Measurements from ENCODE around the gene ABCC5.
"Not testable (repeated sequence)": the region's sequence is repeated elsewhere in the genome, so short reads cannot be mapped to it uniquely, and the experiment has no call there.

The ABCC5 gene

DNA sequence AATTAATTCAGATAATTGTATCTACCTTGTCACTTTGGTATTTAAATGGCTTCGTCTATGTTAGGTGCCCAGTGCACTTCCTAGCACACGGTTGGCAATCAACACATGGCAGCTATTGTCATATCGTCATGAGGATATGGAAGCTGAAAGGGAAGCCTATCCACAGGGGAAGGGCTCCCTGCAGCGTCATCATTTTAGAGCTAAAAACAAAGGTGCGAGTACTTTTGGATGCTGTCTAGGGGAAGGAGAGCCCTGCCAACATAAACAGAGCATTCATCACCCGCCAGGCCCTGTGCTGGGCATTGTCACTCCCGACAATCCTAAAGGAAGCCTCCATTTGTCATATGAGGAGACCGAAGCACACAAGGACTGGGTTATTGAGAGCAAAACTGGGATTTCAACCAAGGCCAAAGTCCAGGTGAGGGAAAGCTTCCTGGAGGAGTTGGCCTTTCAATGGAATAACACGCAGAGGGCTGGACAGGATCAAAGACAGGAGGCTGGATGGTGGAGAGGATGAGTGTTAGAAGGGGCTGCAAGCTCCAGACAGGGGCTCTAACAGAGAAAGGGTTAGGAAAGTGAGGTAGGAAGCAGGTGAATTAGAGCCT, 125.0 kb downstream of the ABCC5 start:
- DNase-seq (ENCODE audit: low read depth in 2 of 2) = no peak

GRCh38 chr3:183885766-183886165, 131.9 kb downstream of the ABCC5 start:
- no peak for DNase-seq (ENCODE audit: low read depth in 2 of 2)

DNA sequence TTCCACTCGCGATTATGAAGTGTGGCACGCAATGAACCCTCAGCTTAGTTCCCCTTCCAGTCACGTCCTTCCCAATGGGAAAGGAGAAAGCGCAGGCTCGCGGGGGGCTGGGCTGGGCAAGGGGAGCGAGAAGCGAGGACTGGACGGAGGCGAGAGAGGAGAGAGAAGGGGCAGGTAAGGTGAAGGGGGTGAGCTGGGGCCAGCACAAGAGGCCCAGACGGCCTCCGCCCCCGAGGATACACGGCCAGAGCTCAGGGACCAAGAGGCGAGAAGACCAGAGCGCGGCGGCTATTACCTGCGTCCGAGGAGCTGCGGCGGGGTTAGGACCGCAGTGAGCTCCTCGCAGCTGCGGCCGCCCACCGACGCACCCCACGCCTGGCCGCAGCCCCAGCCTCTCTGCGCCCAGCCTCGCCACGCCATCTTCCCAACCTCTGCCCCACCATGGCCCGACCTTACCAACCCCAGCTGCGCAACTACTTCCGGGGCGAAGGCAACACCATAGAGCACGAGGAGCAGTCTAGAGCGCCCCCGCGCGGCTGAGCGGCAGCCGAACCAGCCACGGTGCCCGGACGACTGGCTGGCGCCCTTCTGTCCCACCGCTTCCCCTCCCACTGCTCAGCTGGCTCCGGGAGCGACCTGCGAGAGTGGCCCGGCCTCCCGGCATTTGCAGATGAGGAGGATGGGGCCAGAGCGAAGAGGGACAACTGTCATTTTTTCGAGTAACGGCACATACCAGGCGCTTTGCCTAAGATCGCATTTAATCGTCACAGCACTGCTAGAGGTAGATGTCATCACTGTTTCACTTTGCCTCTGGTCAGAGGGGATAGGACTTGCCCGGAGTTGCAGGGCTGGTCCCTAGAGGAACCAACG, 133.0 kb downstream of the ABCC5 start, which contains the start of gene PARL:
PARL (minus strand) TSS at position 454 of the 870 bp plus-strand sequence; CDS start at position 420, 34 bp downstream.
- DNase-seq (ENCODE audit: low read depth in 2 of 2) = peak; percentile 92 to 97

GRCh38 chr3:183884097-183884426, 133.6 kb downstream of the ABCC5 start:
- DNase-seq (ENCODE audit: low read depth in 2 of 2) = no peak

- DNase-seq (ENCODE audit: low read depth in 2 of 2) = no peak
Observed at GRCh38 chr3:183883291-183884096, 134.2 kb downstream of the ABCC5 start.

DNA sequence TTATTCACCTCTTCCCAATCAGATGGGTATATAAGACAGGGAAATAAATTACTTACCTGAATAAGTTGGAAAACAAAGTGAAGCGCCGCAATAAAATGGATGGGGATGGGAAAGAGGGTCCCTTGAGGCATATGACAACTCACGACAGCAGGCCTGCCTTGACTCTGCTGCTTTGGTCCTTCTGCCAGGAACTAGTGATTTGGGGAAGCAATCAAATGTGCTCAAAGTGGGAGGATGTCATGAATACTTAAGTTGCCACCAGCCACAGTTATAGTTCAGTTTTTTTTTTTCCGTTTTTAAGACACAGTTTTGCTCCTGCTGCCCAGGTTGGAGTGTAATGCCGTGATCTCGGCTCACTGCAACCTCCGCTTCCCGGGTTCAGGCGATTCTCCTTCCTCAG, 137.6 kb downstream of the ABCC5 start:
- DNase-seq (ENCODE audit: low read depth in 2 of 2) = no peak

DNA sequence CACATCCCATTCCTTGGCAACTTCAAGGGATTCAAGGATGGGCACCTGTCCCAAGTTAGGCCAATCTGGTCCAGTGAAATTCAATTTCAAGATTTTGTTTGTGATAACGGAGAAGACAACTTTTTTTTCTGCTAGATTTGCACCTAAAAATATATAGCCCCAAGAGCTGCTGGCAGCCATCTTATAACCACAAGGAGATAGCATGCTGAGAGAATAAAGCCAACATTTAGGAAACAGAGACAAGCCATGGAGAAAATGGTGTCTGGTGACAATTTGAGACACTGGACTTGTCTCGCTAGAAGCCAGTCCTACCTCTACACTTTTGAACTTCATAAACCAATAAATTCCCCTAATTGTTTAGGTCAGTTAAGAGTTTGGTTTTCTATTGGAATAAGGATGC, 138.4 kb downstream of the ABCC5 start:
- DNase-seq (ENCODE audit: low read depth in 2 of 2) = no peak

GRCh38 chr3:183878071-183878470, 139.6 kb downstream of the ABCC5 start:
- DNase-seq (ENCODE audit: low read depth in 2 of 2) = no peak

DNA sequence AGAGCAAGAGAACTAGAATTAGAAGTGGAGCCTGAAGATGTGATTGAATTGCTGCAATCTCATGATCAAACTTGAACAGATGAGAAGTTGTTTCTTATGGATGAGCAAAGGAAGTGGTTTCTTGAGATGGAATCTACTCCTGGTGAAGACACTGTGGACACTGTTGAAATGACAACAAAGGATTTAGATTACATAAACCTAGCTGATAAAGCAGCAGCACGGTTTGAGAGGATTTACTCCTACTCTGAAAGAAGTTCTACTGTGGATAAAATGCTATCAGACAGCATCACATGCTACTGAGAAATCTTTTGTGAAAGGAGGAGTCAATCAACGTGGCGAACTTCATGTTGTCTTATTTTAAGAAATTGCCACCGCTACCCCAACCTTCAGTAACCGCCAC, 140.5 kb downstream of the ABCC5 start:
- DNase-seq (ENCODE audit: low read depth in 2 of 2) = not testable (repeated sequence)

DNA sequence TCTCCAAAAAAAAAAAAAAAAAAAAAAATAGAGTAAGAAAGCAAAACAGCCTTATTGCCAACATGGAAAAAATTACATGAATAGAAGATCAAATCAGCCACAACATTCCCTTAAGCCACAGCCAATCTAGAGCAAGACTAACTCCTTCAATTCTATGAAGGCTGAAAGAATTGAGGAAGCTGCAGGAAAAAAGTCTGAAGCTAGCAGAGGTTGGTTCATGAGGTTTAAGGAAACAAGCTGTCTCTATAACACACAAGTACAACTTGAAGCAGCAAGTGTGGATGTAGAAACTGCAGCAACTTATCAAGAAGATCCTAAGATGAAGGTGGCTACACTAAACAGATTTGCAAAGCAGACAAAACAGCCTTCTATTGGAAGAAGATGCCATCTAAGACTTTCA, 142.3 kb downstream of the ABCC5 start:
- DNase-seq (ENCODE audit: low read depth in 2 of 2) = no peak

DNA sequence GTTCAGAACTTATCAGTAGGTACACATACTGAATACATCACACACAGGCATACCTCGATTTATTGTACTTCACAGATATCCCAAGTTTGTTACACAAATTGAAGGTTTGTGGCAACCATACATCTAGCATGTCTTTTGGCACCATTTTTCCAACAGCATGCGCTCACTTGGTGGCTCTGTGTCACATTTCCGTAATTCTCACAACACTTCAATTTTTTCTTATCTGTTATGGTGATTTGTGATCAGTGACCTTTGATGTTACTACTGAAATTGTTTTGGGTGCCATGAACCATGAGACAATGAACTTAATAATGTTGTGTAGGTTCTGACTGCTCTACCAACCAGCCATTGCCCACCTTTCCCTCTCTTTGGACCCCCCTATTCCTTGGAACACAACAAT, 143.8 kb downstream of the ABCC5 start:
- no peak for DNase-seq (ENCODE audit: low read depth in 2 of 2)

- no peak for DNase-seq (ENCODE audit: low read depth in 2 of 2)
Observed at GRCh38 chr3:183871541-183871940, 146.1 kb downstream of the ABCC5 start.

DNA sequence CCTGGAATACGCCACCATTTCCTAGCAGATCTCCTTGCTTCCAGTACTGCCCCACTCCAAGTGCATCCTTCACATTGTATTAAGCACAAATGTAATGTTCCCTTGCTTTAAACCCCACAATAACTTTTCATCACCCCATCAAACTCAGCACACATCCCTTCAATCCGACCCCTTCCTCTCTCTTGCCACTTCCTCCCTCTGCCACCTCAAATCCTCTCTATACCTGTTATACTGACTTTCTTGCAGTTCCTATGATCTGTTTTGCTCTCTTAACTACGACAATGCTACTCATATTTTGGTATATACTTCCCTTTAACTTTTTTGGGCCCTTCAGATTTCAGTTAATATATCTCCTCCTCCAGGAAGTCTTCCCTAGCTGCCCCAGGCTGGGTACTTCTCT, 147.1 kb downstream of the ABCC5 start:
- no peak for DNase-seq (ENCODE audit: low read depth in 2 of 2)
